Esophagus muscularis mucosa (tissue), 4 donors: ENCODE data around the gene HDGFL3.

Experiments used
- EP300 ChIP-seq: sonication (generic); formaldehyde crosslinking; IDR thresholded peaks from one replicate; pipeline ENCODE4 v1.6.1; 2017; ENCODE audit warnings: antibody characterized with exemption
- POLR2A ChIP-seq: fragments of 450-650 bp; IDR thresholded peaks from one replicate; pipeline ENCODE4 v1.6.1; 2017; ENCODE audit warnings: antibody characterized with exemption, moderate library complexity, mild to moderate bottlenecking, low read depth
- POLR2AphosphoS5 ChIP-seq, 2 donors: sonication (generic); formaldehyde crosslinking; IDR thresholded peaks; one replicate each; pipeline ENCODE4 v1.6.1; 2017; ENCODE audit warnings: antibody characterized with exemption in 2 of 2
- TF ChIP-seq, protein P1 (sequence below), 3 experiments: fragments of 200-600 bp in 2 of 3; fragments of 450-650 bp in 1 of 3; sonication (generic) in 2 of 3; IDR thresholded peaks; one replicate each; pipeline ENCODE4 v1.5.1; 2017 to 2019; ENCODE audit warnings: antibody characterized with exemption in 3 of 3, mild to moderate bottlenecking in 2 of 3, moderate library complexity in 1 of 3

DNA sequence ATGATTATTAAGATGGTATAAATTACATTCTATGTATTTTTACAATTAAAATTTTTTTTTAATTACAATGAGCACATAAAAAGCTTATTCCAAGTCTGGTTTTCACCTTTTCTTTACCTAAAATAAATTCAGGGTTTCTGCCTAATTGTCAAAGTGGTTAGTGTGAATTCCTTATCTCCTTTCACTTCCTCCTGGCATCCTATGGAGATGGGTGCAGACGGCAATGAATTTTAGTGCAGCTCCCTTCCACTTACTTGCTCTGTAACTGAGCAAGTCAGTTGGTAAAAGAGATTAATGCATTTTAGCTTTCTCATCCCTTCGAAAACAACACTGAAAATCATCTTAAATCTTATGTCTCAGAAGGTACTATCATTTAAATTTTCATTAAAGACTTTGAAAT is 13.1 kb downstream of the HDGFL3 start:
- TF ChIP-seq, protein P1, sequence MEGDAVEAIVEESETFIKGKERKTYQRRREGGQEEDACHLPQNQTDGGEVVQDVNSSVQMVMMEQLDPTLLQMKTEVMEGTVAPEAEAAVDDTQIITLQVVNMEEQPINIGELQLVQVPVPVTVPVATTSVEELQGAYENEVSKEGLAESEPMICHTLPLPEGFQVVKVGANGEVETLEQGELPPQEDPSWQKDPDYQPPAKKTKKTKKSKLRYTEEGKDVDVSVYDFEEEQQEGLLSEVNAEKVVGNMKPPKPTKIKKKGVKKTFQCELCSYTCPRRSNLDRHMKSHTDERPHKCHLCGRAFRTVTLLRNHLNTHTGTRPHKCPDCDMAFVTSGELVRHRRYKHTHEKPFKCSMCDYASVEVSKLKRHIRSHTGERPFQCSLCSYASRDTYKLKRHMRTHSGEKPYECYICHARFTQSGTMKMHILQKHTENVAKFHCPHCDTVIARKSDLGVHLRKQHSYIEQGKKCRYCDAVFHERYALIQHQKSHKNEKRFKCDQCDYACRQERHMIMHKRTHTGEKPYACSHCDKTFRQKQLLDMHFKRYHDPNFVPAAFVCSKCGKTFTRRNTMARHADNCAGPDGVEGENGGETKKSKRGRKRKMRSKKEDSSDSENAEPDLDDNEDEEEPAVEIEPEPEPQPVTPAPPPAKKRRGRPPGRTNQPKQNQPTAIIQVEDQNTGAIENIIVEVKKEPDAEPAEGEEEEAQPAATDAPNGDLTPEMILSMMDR (IDR thresholded peaks at IDR 0.05), result no peak
- no peak for TF ChIP-seq POLR2A
- no peak for TF ChIP-seq EP300
- TF ChIP-seq POLR2AphosphoS5 (IDR thresholded peaks at IDR 0.05), result no peak
